IPS-18c (cell line): Measurements from ENCODE around the gene ADAP1.

Experiments
- H3K4me3 ChIP-seq: 2 replicates; pipeline ENCODE4 v1.7.0; 2013; ENCODE audit warnings: low read depth, mild to moderate bottlenecking, low read length, moderate library complexity; ENCODE audit not compliant: insufficient read depth
- H3K9me3 ChIP-seq: one replicate; pipeline ENCODE4 v1.6.1; 2013; ENCODE audit warnings: mild to moderate bottlenecking, low read length, moderate library complexity; ENCODE audit not compliant: control insufficient read depth, insufficient read depth

The ADAP1 gene

GRCh38 chr7:856444-857095 lies 97.9 kb downstream of the ADAP1 start:
- no peak overlapping the region for H3K4me3 ChIP-seq
- H3K9me3 ChIP-seq = no peaks in the 10 kb centered on the region

- H3K4me3 ChIP-seq = no peak overlapping the region
- H3K9me3 ChIP-seq = no peaks in the 10 kb centered on the region
Observed at GRCh38 chr7:855686-856369, 98.7 kb downstream of the ADAP1 start.

GRCh38 chr7:854118-854775 lies 100.2 kb downstream of the ADAP1 start:
- H3K9me3 ChIP-seq = no peaks in the 10 kb centered on the region

DNA sequence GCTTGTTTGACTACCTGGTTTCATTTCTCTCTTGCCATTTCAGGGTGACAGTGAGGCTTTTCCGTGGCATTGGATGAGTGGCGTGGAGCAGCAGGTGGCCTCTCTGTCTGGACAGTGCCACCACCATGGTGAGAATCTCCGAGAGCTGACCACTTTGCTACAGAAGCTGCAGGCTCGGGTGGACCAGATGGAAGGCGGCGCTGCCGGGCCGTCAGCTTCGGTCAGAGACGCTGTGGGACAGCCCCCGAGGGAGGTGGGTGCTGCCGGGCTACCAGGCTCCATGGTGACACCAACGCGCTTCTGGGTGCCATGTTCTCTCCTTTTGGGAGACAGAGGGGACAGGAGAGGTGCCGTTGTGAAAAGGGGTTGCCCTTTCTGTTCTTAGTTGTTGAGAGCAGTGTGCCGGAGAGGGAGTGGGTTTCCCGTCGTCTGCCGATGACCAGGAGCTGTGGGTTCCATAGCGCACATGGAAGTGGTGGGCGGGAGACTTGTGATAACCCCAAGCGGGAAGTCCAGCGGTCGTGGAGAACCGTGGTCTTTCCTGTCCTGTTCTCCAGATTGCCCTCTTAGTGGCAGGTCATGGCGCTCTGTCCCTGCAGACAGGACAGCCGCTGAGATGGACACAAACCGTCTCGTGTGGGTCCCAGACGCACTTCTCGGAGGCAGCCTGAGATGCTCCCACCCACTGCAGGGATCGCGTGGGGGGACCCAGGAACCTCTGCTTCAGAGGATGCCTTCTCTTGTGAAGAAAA lies 100.9 kb downstream of the ADAP1 start:
- H3K9me3 ChIP-seq = no peaks in the 10 kb centered on the region
- no peak overlapping the region for H3K4me3 ChIP-seq

More at GRCh38 chr7:854118-854775, 100.2 kb downstream of the ADAP1 start:
- no peak overlapping the region for H3K4me3 ChIP-seq

DNA sequence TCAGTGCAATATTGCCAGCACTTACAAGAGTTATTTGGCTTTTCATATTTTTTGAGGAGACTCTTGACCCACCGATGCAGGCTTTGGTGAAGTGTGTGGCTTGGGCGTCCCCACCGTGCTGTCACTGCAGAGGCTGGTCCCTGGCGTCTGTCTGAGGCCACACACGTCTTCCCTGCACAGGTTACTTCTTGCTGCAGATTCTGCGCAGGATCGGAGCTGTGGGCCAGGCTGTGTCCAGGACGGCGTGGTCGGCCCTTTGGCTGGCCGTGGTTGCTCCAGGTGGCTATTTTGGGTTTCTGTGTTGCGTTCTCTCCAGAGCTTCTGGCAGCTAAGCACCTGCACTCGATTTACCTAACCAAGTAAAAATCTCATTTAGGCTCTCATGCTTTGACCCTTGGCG lies 103.3 kb downstream of the ADAP1 start:
- H3K9me3 ChIP-seq = no peaks in the 10 kb centered on the region

GRCh38 chr7:849781-850180 lies 104.7 kb downstream of the ADAP1 start:
- Histone ChIP-seq H3K9me3 (no peaks in the 10 kb centered on the region), H3K4me3 (no peak overlapping the region)

More for the DNA sequence above, 103.3 kb downstream of the ADAP1 start:
- H3K4me3 ChIP-seq = no peak overlapping the region

- Histone ChIP-seq H3K4me3 (no peak overlapping the region), H3K9me3 (no peaks in the 10 kb centered on the region)
Observed at GRCh38 chr7:849145-849544, 105.3 kb downstream of the ADAP1 start.
